Measurements from ENCODE around the gene RNF38. TPM values are rescaled to one million over a fixed set of nuclear protein-coding genes. Genes with fewer than 3 reads are reported as not detected.

The RNF38 gene
- polyA plus RNA-seq, 3 donors, result 11.3 to 33.2 (median 13.6) TPM

GRCh38 chr9:36363448-36363847 is 36.6 kb downstream of the RNF38 start:
- Histone ChIP-seq H3K9me3 (replicated peaks in 1 of 2; ENCODE audit: control insufficient read depth in 1 of 2, insufficient read depth in 1 of 2, low read length in 2 of 2) (no peaks in the 10 kb centered on the region), H3K27me3 (ENCODE audit: control insufficient read depth in 2 of 2, insufficient read depth in 2 of 2, low read length in 2 of 2) (no peaks in the 10 kb centered on the region), H3K4me1 (ENCODE audit: control insufficient read depth in 1 of 2, insufficient read depth in 2 of 2, low read length in 2 of 2) (no peaks in the 10 kb centered on the region), H3K27ac (ENCODE audit: low read depth in 1 of 2, low read length in 2 of 2) (no peak overlapping the region), H3K4me3 (replicated peaks in 1 of 3; ENCODE audit: low read depth in 2 of 3, low read length in 3 of 3) (no peak overlapping the region), H3K79me2 (ENCODE audit: insufficient read depth, low read length) (peaks cover 9% of the 10 kb centered on the region), H2AFZ (ENCODE audit: insufficient read depth, low read depth, low read length, poor library complexity, severe bottlenecking) (no peak overlapping the region), H3K36me3 (replicated peaks in 1 of 2; ENCODE audit: control insufficient read depth in 1 of 2, insufficient read depth in 2 of 2, low read length in 2 of 2) (peaks cover 47 to 81% of the 10 kb centered on the region in 2 donors), H4K20me1 (ENCODE audit: insufficient read depth, low read length) (peaks cover 29% of the 10 kb centered on the region), H3K9ac (ENCODE audit: insufficient read depth, low read length, poor library complexity, severe bottlenecking) (no peak overlapping the region), H3K4me2 (replicated peaks; ENCODE audit: extremely low read depth, low read length, poor library complexity, severe bottlenecking) (no peak overlapping the region)
- H3K4me1 Mint-ChIP-seq, result no peaks in the 10 kb centered on the region
- no peak overlapping the region for H3K4me3 Mint-ChIP-seq
- no peak overlapping the region for H3K27ac Mint-ChIP-seq
- H3K9me3 Mint-ChIP-seq, result no peaks in the 10 kb centered on the region
- no CpG with 5 or more reads among the region's 3 CpGs for WGBS (ENCODE audit: insufficient coverage)
- peaks cover 34 to 72% of the 10 kb centered on the region in 2 donors for H3K36me3 Mint-ChIP-seq
- TF ChIP-seq CTCF (IDR thresholded peaks at IDR 0.05), result no peak
- H3K27me3 Mint-ChIP-seq (ENCODE audit: low read depth in 3 of 3), result no peaks in the 10 kb centered on the region
- no peak for DNase-seq
- intact Hi-C loops (cut with micrococcal nuclease), result no loop called here

GRCh38 chr9:36358486-36358885 is 41.6 kb downstream of the RNF38 start:
- no peaks in the 10 kb centered on the region for H3K27me3 ChIP-seq (ENCODE audit: control insufficient read depth in 2 of 2, insufficient read depth in 2 of 2, low read length in 2 of 2)
- peaks cover 36% of the 10 kb centered on the region for H4K20me1 ChIP-seq (ENCODE audit: insufficient read depth, low read length)
- no peak overlapping the region for H3K9ac ChIP-seq (ENCODE audit: insufficient read depth, low read length, poor library complexity, severe bottlenecking)
- H3K4me3 ChIP-seq (replicated peaks in 1 of 3; ENCODE audit: low read depth in 2 of 3, low read length in 3 of 3), result no peak overlapping the region
- TF ChIP-seq CTCF (IDR thresholded peaks at IDR 0.05), result no peak
- H3K9me3 ChIP-seq (replicated peaks in 1 of 2; ENCODE audit: control insufficient read depth in 1 of 2, insufficient read depth in 1 of 2, low read length in 2 of 2), result no peaks in the 10 kb centered on the region
- intact Hi-C loops (cut with micrococcal nuclease), result no loop called here
- Mint-ChIP-seq H3K4me3 (no peak overlapping the region), H3K27ac (peak overlapping the region in 1 of 7 donors; percentile 25), H3K27me3 (ENCODE audit: low read depth in 3 of 3) (no peaks in the 10 kb centered on the region), H3K36me3 (peaks cover 40 to 68% of the 10 kb centered on the region in 2 donors), H3K4me1 (no peaks in the 10 kb centered on the region), H3K9me3 (no peaks in the 10 kb centered on the region)
- WGBS (ENCODE audit: insufficient coverage), result 100% methylated on average over 3 of the region's 5 CpGs
- H3K79me2 ChIP-seq (ENCODE audit: insufficient read depth, low read length), result no peaks in the 10 kb centered on the region
- no peak for DNase-seq
- no peak overlapping the region for H3K4me2 ChIP-seq (replicated peaks; ENCODE audit: extremely low read depth, low read length, poor library complexity, severe bottlenecking)
- peaks cover 49 to 79% of the 10 kb centered on the region in 2 donors for H3K36me3 ChIP-seq (replicated peaks in 1 of 2; ENCODE audit: control insufficient read depth in 1 of 2, insufficient read depth in 2 of 2, low read length in 2 of 2)
- H2AFZ ChIP-seq (ENCODE audit: insufficient read depth, low read depth, low read length, poor library complexity, severe bottlenecking), result no peak overlapping the region
- H3K4me1 ChIP-seq (ENCODE audit: control insufficient read depth in 1 of 2, insufficient read depth in 2 of 2, low read length in 2 of 2), result no peaks in the 10 kb centered on the region
- no peak overlapping the region for H3K27ac ChIP-seq (ENCODE audit: low read depth in 1 of 2, low read length in 2 of 2)

Data from CD14-positive monocyte (primary cell).